Hematopoietic multipotent progenitor cell treated with erythropoietin and hydrocortisone succinate and interleukin-3 and kit ligand, for 6 days (in vitro differentiated cells): ENCODE results near the gene KMT5C.

ENCODE experiments used
- DNase-seq: peaks from one replicate; pipeline ENCODE4 v3.0.0-alpha.2; 2015

KMT5C gene

DNA sequence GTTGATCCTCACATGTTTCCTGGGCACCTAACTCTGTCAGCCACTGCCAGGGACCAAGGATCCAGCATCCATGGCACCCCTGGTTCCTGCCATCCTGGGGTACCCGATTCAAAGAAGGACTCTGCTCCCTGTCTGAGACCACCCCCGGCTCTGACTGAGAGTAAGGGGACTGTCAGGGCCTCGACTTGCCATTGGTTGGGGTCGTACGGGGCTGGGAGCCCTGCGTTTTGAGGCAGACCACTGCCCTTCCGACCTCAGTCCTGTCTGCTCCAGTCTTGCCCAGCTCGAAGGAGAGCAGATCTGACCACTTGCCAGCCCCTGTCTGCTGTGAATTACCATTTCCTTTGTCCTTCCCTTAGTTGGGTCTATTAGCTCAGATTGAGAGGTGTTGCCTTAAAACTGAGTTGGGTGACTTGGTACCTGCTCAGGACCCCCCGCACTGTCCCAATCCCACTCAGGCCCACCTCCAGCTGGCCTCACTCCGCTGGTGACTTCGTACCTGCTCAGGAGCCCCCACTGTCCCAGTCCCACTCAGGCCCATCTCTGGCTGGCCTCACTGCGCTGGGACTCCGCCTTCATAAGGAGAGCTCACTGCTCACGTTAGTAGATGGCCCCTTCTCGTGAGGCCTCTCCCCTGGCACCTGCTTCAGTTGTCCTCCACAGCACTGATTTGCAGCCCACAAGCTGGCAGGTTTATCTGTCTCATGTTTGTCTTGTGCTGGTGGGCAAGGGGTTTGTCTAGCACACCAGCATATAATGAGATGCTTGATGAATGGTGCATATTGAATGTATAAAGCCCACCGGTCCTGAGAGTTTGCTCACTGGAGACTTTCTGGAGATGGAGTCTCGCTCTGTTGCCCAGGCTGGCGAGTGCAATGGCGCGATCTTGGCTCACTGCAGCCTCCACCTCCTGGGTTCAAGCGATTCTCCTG lies 50.0 kb downstream of the KMT5C start:
- no peak for DNase-seq

- no peak for DNase-seq
These were observed 50.8 kb downstream of the KMT5C start for GRCh38 chr19:55390461-55390880.

DNA sequence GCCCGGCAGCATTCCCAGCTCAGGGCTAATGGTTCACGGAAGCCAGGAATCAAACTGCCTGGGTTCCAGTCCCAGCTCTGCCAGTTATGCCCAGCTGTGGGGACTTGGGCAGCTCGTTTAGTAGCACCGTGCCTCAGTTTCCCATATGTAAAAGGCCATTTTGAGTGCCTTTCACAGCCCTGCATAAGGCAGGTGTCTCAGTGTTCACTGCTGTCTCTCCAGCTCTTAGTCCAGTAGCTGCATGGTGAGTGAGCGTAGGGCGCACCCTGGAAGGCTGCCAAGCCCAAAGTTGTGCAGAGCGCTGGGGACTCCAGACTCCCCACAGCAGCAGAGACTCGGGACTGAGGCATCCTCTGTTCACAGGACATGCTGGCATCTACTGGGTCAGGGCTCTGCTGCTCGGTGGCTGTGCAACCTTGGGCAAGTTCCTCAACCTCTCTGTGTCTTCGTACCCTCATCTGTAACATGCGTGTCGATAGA lies 51.6 kb downstream of the KMT5C start:
- peak; percentile 67 for DNase-seq

DNA sequence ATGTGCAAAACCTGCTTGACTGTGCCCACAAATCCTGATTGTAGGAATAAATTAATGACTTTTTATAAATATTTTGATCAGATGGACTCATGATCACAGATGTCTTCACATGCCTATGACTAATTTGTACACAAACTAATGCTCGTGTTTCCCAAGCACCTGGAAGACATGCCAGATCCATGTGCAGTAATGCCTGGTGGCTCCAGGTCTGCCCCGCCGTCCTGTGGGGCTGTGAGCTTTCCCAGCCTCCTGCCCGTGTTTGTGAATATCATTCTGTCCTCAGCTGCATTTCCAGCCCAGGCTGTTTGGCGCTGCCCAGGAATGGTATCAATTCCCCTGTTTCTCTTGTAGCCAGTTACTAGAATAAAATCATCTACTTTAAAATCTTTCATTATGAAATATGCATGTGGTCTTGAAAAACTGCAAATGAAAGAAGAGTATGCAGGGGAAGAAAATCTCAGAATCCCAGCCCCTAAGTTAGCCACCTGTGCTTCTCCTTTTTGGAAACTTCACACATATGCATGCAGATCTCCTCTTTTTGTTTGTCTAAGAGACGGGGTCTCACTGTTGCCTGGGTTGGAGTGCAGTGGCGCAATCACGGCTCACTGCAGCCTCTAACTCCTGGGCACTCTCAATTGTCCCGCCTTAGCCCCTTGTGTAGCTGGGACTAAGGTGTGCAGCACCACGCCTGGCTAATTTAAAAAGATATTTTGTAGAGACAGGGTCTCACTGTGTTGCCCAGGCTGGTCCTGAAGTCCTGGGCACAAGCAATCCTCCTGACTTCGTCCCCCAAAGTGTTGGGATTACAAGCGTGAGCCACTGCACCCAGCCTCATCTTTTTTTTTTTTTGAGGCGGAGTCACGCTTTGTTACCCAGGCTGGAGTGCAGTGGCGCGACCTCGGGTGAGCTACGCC lies 52.3 kb downstream of the KMT5C start:
- DNase-seq, result no peak

DNA sequence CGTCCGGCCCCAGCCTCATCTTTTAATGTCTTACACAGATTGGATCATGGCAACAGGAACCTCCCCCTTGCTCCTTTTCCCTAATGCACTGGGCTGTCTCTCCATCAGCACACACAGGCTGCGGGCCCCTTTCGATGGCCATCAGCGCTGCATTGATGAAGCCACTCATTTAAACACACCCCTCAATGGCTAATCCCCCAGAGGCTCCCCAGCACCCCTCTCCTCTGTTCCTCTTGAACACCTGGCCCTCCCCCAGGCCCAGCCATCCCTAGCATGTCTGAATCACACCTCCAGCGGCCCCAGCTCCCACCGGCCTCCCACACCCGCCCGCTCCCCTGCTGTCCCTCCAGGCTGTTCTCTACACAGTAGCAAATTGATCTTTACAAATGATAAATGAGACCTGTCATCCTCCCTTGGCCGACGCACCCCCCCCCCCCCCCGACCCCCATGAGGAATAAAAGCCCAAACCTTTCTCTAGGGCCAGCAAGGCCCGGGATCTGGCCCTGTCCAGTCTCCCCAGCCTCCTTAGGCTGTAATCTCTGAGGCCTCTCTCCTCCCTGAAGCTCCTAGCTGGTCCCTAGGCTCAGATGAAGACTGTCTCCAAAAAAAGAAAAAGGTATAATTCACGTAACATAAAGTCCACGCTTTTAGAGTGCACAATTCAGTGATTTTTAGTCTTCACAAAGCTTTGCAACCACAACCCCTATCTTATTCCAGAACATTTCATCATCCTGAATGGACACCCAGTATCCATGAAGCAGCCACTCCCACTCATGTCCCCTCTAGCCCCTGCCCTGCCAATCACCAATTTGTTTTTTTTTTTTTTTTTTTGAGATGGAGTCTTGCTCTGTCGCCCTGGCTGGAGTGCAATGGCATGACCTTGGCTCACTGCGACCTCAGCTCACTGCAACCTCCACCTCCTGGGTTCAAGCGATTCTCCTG lies 53.4 kb downstream of the KMT5C start:
- no peak for DNase-seq
